ENCODE results near the gene HMGN4. TPM values are rescaled to one million over a fixed set of nuclear protein-coding genes. Genes with fewer than 3 reads are reported as not detected.
"Not testable (repeated sequence)": the region's sequence is repeated elsewhere in the genome, so short reads cannot be mapped to it uniquely, and the experiment has no call there.

Gene HMGN4
- polyA plus RNA-seq, 3 donors: 73.7 to 86.5 (median 83.3) TPM

GRCh38 chr6:26544473-26544872 is 6.3 kb downstream of the HMGN4 start:
- DNase-seq: no peak

GRCh38 chr6:26545627-26546026 is 7.5 kb downstream of the HMGN4 start:
- no peak for DNase-seq

DNA sequence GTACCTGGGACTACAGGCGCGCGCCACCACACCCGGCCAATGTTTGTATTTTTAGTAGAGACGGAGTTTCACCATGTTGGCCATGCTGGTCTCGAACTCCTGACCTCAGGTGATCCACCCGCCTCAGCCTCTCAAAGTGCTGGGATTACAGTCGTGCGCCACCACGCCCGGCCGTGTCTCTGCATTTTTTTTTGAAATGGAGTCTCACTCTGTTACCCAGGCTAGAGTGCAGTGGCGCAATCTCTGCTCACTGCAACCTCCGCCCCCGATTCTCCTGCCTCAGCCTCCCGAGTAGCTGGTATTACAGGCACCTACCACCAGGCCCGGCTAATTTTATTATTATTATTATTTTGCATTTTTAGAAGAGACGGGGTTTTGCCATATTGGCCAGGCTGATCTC is 9.2 kb downstream of the HMGN4 start:
- not testable (repeated sequence) for DNase-seq

DNA sequence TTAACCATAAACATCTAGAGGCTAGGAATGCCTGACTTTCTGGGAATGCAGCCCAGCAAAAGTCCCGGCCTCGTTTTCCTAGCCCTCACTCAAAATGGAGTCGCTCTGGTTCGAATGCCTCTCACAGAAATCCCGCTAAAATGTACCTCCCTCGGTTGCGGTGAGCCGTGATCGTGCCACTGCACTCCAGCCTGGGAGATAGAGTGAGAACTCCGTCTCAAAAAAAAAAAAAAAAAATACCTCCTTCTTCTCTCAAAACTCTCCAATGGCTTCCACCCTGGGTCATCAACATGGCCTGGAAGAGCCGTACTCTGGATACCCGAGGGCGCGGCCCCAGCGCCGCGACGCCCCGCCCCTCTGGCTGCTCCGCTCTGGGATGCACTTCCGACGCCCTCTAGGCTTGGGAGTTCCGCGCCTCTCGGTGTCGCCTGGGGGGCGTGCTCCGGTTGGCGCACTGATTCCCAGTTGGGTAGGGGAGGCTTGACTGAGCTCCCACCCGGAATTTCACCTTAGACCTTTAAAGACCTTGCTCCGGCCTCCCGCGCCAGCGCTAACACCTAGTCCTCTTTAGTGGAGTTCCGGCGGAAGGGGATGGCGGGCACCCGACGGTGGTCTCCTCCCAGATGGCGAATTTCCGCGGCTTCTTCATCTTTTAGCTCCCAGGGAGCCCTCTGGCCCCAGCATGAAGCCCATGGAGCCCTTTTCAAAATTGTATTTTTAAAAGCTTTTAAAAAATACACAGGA is 12.3 kb downstream of the HMGN4 start:
- peak; percentile 67 for DNase-seq

GRCh38 chr6:26552205-26552604 is 14.0 kb downstream of the HMGN4 start:
- no peak for DNase-seq

GRCh38 chr6:26552640-26553188 is 14.5 kb downstream of the HMGN4 start:
- no peak for DNase-seq

DNA sequence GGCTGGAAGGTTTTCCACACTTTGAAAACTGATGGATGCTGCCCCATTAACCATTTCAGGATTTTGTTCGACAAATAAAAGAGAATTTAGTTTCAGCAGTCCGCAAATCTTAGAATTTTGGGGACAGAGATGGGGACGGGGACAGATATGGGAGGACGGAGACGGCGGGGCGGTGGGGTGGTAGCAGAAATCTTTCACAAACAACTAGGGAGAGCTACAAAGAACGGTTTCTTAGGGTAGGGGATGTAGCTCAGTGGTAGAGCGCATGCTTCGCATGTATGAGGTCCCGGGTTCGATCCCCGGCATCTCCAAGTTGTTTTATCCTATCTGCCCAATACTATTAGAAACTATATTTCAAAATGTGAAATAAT is 15.1 kb downstream of the HMGN4 start:
- peak; percentile 71 for DNase-seq

GRCh38 chr6:26553635-26554446 is 15.7 kb downstream of the HMGN4 start:
- DNase-seq: peak; percentile 76

DNA sequence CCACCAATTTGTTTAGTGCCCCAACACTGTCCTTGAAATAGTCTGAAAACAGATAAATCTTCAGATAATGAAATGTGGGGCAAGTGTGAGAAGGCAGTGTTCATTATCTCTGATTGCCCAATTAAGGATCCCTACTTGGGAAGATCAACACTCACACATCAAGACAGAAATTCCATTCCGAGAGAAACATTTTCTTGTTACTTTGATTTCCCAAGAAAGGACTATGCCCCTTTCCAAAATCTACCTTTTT is 16.2 kb downstream of the HMGN4 start:
- no peak for DNase-seq

- no peak for DNase-seq
These were observed 16.7 kb downstream of the HMGN4 start for GRCh38 chr6:26554697-26555504.

DNA sequence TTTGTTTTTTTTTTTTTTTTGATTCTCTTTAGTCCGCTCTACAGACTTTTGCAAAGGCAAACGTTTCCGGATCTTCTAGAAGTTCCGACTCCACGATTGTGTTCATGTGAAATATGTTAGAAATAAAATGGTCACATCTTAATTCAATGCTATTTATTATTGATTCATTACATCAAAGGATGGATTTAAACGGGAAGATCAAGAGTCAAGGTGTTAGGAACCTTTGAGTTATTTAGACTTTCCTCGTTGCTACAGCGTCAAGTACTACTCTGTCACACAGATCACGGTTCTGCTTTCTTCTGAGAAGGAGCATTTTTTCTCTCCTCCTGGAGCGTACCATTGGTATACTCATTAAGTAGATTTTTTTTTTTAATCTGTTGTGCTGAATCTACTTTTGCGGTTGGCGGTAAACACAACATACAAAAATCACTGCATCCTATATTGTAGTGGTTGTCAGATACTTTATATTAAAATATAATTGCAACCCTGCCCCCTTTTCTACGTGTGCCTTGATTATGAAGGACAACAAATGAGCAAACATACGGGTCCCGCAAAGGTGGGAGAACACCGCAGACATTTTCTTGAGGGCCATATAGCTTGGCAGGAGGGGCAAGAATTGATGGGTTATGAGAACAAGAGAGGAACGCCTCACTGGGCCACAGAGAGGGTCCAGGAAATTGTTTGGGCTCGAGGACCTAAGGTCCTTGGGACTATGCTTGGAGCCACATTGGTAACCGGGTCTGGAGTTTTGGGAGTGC is 17.5 kb downstream of the HMGN4 start:
- no peak for DNase-seq

DNA sequence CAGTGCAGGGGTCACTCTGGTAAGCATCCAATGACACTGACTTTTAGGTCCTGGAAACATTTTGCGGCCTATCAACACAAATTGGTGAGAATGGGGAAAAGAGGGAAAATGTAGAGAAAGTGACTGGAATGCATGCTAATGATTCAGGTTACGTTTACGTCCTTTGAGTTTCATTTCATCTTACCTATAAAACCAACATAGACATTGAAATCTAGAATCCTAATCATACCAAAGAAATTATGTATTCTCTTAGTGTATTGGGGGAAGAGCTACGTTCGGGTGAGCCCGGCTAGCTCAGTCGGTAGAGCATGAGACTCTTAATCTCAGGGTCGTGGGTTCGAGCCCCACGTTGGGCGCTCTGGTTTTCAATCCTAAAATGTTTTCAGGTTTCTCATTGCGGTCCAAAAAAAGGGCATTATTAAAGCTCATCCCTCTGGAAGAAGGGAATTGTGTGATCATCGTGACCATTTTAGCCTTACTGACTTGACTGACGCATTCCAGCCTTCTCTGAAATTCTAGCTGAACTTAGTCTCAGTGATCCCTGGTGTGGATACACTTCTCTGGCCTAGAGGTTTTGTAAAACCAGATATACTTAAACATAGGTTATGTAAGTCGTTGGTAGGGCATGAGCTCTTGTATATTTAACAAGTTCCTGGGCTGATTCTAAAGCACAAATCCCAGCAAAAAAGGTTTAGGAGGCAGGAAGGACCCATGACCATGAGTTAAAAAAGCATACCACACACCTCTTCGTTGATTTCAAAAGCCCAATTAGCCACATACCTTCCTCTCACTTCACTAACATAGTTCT is 18.3 kb downstream of the HMGN4 start:
- DNase-seq: no peak

GRCh38 chr6:26561533-26562466 is 23.6 kb downstream of the HMGN4 start:
- no peak for DNase-seq

GRCh38 chr6:26563488-26563887 is 25.3 kb downstream of the HMGN4 start:
- DNase-seq: no peak

DNA sequence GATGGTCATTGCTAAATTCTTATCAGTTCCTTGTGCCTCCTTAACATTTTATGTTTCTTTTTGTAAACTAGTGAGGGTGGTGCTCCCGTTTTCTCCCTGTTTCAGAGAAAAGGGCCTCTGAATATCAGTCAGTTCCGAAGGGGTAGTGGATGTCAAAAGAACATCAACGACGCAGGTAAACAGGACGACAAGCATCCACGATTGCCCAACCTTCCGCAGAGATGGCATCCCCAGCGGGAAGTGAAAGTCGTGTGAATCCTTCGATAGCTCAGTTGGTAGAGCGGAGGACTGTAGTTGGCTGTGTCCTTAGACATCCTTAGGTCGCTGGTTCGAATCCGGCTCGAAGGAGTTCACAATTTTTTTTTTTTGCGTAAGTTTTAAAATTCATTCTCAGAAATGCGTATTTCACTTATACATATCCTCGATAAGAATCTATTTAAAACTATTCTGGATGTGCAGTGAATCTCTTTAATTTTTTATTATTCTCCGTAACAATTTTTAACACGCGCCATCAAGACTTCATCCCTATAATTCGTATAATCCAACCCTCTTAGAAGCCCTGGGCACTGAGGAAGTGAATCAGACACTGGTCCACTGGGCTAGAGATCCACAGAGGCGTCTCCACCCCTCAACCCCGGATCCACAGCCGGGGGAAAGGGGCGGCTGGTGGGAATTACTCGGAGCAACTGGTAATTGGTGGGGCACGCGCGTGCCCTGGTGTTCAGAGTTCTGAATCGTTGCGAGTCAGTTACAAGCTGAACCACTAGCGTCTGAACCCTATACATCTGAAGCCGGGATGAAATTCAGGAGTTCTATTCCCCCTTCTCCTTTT is 30.7 kb downstream of the HMGN4 start:
- DNase-seq: peak; percentile 95

DNA sequence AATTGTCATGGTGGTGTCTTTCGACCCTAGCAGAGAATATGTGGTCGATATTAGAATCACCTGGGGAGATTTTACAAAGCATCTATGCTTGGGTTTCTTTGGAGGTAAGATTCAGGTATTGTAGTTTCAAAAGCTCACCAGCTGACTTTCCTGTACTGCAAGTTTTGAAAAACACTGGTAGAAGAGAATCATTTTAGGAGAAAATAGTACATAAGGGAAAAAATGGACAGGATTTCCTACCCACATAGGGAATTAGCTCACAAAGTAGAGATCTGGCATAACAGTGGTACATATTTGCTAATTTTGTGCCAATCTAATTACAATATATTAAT is 31.2 kb downstream of the HMGN4 start:
- DNase-seq: no peak

DNA sequence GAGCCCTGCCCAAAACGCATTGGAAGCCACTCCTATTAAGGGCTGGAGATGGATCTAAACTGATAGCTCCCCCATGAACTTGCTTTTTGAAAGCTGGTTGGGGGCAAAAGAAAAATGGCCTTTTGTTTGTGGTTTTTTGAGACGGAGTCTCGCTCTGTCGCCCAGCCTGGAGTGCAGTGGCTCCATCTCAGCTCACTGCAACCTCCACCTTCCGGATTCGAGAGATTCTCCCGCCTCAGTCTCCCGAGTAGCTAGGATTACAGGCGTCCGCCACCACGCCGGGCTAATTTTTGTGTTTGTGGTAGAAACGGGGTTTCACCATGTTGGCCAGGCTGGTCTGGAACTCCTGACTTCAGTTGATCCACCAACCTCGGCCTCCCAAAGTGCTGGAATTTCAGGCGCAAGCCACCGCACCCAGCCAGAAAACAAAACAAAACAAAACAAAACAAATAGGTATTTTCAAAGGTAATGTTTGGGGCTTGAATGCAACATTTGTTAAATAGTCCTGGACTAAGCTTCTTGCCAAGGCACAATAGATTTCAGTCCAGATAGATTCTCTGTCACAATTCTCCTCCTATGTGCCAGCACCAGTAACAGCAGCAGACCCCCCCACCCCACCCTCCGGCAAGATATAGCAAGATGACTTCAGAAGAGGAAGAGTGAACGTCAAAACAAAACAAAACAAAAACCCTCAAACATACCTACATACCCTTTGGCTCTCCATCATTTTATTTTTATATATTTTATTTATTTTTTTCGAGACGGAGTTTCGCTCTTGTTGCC is 32.1 kb downstream of the HMGN4 start:
- no peak for DNase-seq
